ENCODE measurements around the gene CHRNA5. TPM values are rescaled to one million over a fixed set of nuclear protein-coding genes. Genes with fewer than 3 reads are reported as not detected.

CHRNA5 gene
- total RNA-seq, 5 donors from 2014 or later (not counting 1 experiment from before 2014, with no cell fraction given) = 0.37 to 1.1 (median 0.57) TPM

DNA sequence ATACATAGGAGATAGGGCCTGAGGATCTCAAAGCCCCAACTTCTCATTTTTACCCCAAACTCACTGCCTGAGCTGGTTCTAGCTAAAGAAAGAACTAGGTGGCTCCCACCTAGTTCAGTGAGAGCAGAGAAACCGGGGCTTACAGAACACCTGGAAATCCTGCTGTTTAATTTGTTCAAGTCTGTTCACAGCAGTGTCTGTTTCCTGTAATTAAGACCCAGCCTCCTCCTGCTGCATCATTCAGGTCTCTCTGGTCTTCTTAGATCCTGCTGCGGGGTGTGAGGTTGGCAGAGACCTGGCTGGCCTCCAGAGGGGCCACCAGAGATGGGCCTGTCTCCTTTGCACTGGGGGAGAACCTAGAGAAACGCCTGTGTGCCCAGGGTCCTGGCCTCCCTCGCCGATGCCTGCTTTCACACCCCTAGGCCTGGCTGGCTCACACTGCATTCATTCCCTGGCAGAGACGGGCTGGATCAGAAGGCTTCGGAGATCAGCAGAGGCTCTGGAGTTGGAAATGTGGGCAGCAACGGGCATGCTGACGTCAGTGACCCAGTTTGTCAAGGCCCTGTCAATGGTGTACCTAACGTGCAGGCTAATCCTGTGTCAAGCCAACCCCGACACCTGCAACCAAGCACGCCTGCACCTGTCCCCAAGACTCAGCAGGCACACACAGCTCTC, 60.4 kb downstream of the CHRNA5 start:
- ATAC-seq (replicated peaks in 1 of 4) (no peak), DNase-seq (no peak)
- no peaks in the 10 kb centered on the region for H3K9me3 ChIP-seq
- H3K27me3 ChIP-seq (replicated peaks in 1 of 2; ENCODE audit: control insufficient read depth in 2 of 2, extremely low read depth in 1 of 2, insufficient read depth in 2 of 2, low read length in 1 of 2) = peaks cover 0 to 44% of the 10 kb centered on the region in 2 experiments
- no peak overlapping the region for H3K27ac Mint-ChIP-seq
- no peaks in the 10 kb centered on the region for H3K4me1 ChIP-seq (ENCODE audit: control insufficient read depth in 1 of 2, extremely low read depth in 1 of 2, insufficient read depth in 2 of 2, low read length in 2 of 2)
- no peaks in the 10 kb centered on the region for H3K36me3 Mint-ChIP-seq
- H3K27ac ChIP-seq (ENCODE audit: low read length) = no peak overlapping the region
- CTCF ChIA-PET = no interaction called here
- no peaks in the 10 kb centered on the region for H3K36me3 ChIP-seq (ENCODE audit: control insufficient read depth in 2 of 2, extremely low read depth in 1 of 2, insufficient read depth in 1 of 2, low read length in 1 of 2)
- peaks cover 38 to 59% of the 10 kb centered on the region in 2 donors for H3K27me3 Mint-ChIP-seq
- H3K4me1 Mint-ChIP-seq = peaks cover 7 to 10% (median 8%) of the 10 kb centered on the region in 3 donors
- no peaks in the 10 kb centered on the region for H3K9me3 Mint-ChIP-seq
- POLR2A ChIA-PET = interaction anchor here in 1 of 2 donors (0.5 kb wide), 1 partner anchor 240 kb away, joined by 3 read pairs; no protein-coding TSS in a partner anchor
- 35% methylated on average over 9 of the region's 12 CpGs for WGBS (ENCODE audit: insufficient coverage)
- no peak overlapping the region for H3K4me3 Mint-ChIP-seq
- no peak overlapping the region for H3K4me3 ChIP-seq (ENCODE audit: control insufficient read depth in 1 of 2, extremely low read depth in 1 of 2, low read length in 1 of 2)

DNA sequence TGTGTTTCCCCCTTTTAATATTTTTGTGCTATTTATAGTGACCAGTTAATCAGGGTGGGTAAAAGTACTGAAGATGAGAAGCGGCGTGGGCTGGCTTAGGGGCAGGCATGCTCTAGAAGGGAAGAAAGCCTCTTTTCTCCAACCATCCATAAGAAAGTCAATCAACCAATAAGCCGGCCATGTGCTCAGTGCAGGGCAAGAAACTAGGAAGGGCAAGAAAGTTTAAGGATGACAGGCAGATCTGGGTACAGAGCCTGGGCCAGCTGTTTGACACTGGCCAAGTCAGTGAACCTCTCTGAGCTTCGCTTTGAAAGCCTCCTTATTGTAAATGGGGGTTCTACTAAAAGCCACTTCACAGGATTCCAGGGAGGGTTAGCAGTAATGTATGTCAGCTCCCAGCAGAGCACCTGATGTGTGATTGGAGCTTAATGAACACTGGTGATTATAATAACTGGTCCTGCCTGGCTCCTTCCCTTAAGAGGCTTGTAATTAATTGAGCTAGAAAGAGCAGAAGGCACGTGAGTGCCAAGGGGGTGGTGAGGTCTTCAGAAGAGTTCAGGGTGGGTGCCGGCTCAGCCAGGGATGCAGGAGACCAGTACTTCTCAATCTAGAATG, 61.2 kb downstream of the CHRNA5 start:
- H3K4me1 ChIP-seq (ENCODE audit: control insufficient read depth in 1 of 2, extremely low read depth in 1 of 2, insufficient read depth in 2 of 2, low read length in 2 of 2) = no peaks in the 10 kb centered on the region
- Mint-ChIP-seq H3K4me1 (peaks cover 3 to 5% (median 4%) of the 10 kb centered on the region in 3 donors), H3K36me3 (no peaks in the 10 kb centered on the region), H3K27me3 (peaks cover 34 to 55% of the 10 kb centered on the region in 2 donors), H3K27ac (no peak overlapping the region), H3K9me3 (no peaks in the 10 kb centered on the region), H3K4me3 (no peak overlapping the region)
- H3K36me3 ChIP-seq (ENCODE audit: control insufficient read depth in 2 of 2, extremely low read depth in 1 of 2, insufficient read depth in 1 of 2, low read length in 1 of 2) = no peaks in the 10 kb centered on the region
- no peak for DNase-seq
- ChIA-PET POLR2A (interaction anchor here in 1 of 2 donors (0.5 kb wide), 1 partner anchor 239 kb away, joined by 3 read pairs; no protein-coding TSS in a partner anchor), CTCF (interaction anchor here in 1 of 2 donors (0.5 kb wide), 1 partner anchor 11 kb away, joined by 8 read pairs; no protein-coding TSS in a partner anchor)
- no peak overlapping the region for H3K4me3 ChIP-seq (ENCODE audit: control insufficient read depth in 1 of 2, extremely low read depth in 1 of 2, low read length in 1 of 2)
- 85% methylated on average over 2 of the region's 6 CpGs for WGBS (ENCODE audit: insufficient coverage)
- no peak for ATAC-seq (replicated peaks in 1 of 4)
- H3K9me3 ChIP-seq = no peaks in the 10 kb centered on the region
- peaks cover 0 to 43% of the 10 kb centered on the region in 2 experiments for H3K27me3 ChIP-seq (replicated peaks in 1 of 2; ENCODE audit: control insufficient read depth in 2 of 2, extremely low read depth in 1 of 2, insufficient read depth in 2 of 2, low read length in 1 of 2)
- no peak overlapping the region for H3K27ac ChIP-seq (ENCODE audit: low read length)

- no peak for DNase-seq
- CTCF ChIA-PET = no interaction called here
Measured at GRCh38 chr15:78627348-78627747, 62.0 kb downstream of the CHRNA5 start.

GRCh38 chr15:78628227-78628626, 62.9 kb downstream of the CHRNA5 start:
- WGBS (ENCODE audit: insufficient coverage) = 64% methylated on average over 5 of the region's 6 CpGs
- ChIA-PET POLR2A (no interaction called here), CTCF (no interaction called here)
- no peaks in the 10 kb centered on the region for H3K4me1 ChIP-seq (ENCODE audit: control insufficient read depth in 1 of 2, extremely low read depth in 1 of 2, insufficient read depth in 2 of 2, low read length in 2 of 2)
- Mint-ChIP-seq H3K4me1 (no peaks in the 10 kb centered on the region), H3K9me3 (peaks cover 0 to 7% (median 3%) of the 10 kb centered on the region in 3 donors), H3K36me3 (peaks cover 2% of the 10 kb centered on the region), H3K27me3 (peaks cover 21 to 48% of the 10 kb centered on the region in 2 donors), H3K27ac (no peak overlapping the region), H3K4me3 (no peak overlapping the region)
- no peak overlapping the region for H3K4me3 ChIP-seq (ENCODE audit: control insufficient read depth in 1 of 2, extremely low read depth in 1 of 2, low read length in 1 of 2)
- peaks cover 0 to 37% of the 10 kb centered on the region in 2 experiments for H3K27me3 ChIP-seq (replicated peaks in 1 of 2; ENCODE audit: control insufficient read depth in 2 of 2, extremely low read depth in 1 of 2, insufficient read depth in 2 of 2, low read length in 1 of 2)
- no peak for DNase-seq
- no peaks in the 10 kb centered on the region for H3K9me3 ChIP-seq
- H3K27ac ChIP-seq (ENCODE audit: low read length) = no peak overlapping the region
- no peaks in the 10 kb centered on the region for H3K36me3 ChIP-seq (ENCODE audit: control insufficient read depth in 2 of 2, extremely low read depth in 1 of 2, insufficient read depth in 1 of 2, low read length in 1 of 2)
- ATAC-seq (replicated peaks in 1 of 4) = no peak

More at GRCh38 chr15:78627348-78627747, 62.0 kb downstream of the CHRNA5 start:
- no peaks in the 10 kb centered on the region for H3K4me1 ChIP-seq (ENCODE audit: control insufficient read depth in 1 of 2, extremely low read depth in 1 of 2, insufficient read depth in 2 of 2, low read length in 2 of 2)
- H3K27me3 ChIP-seq (replicated peaks in 1 of 2; ENCODE audit: control insufficient read depth in 2 of 2, extremely low read depth in 1 of 2, insufficient read depth in 2 of 2, low read length in 1 of 2) = peaks cover 0 to 37% of the 10 kb centered on the region in 2 experiments
- H3K4me3 ChIP-seq (ENCODE audit: control insufficient read depth in 1 of 2, extremely low read depth in 1 of 2, low read length in 1 of 2) = no peak overlapping the region
- POLR2A ChIA-PET = no interaction called here
- no peaks in the 10 kb centered on the region for H3K36me3 Mint-ChIP-seq
- H3K4me3 Mint-ChIP-seq = no peak overlapping the region
- WGBS (ENCODE audit: insufficient coverage) = 96% methylated on average over 5 of the region's 8 CpGs
- peaks cover 26 to 51% of the 10 kb centered on the region in 2 donors for H3K27me3 Mint-ChIP-seq
- no peak for ATAC-seq (replicated peaks in 1 of 4)
- H3K27ac ChIP-seq (ENCODE audit: low read length) = no peak overlapping the region
- no peaks in the 10 kb centered on the region for H3K36me3 ChIP-seq (ENCODE audit: control insufficient read depth in 2 of 2, extremely low read depth in 1 of 2, insufficient read depth in 1 of 2, low read length in 1 of 2)
- H3K9me3 ChIP-seq = no peaks in the 10 kb centered on the region
- no peaks in the 10 kb centered on the region for H3K9me3 Mint-ChIP-seq
- H3K4me1 Mint-ChIP-seq = no peaks in the 10 kb centered on the region
- no peak overlapping the region for H3K27ac Mint-ChIP-seq

GRCh38 chr15:78629031-78629715, 63.9 kb downstream of the CHRNA5 start:
- CTCF ChIA-PET = no interaction called here
- peaks cover 0 to 15% (median 7%) of the 10 kb centered on the region in 3 donors for H3K9me3 Mint-ChIP-seq

GRCh38 chr15:78629716-78630065, 64.4 kb downstream of the CHRNA5 start:
- CTCF ChIA-PET = interaction anchor here in 1 of 2 donors (0.5 kb wide), 1 partner anchor 13 kb away, joined by 5 read pairs; no protein-coding TSS in a partner anchor
- Histone ChIP-seq H3K9me3 (no peaks in the 10 kb centered on the region), H3K4me1 (ENCODE audit: control insufficient read depth in 1 of 2, extremely low read depth in 1 of 2, insufficient read depth in 2 of 2, low read length in 2 of 2) (no peaks in the 10 kb centered on the region), H3K4me3 (ENCODE audit: control insufficient read depth in 1 of 2, extremely low read depth in 1 of 2, low read length in 1 of 2) (no peak overlapping the region), H3K36me3 (ENCODE audit: control insufficient read depth in 2 of 2, extremely low read depth in 1 of 2, insufficient read depth in 1 of 2, low read length in 1 of 2) (no peaks in the 10 kb centered on the region), H3K27ac (ENCODE audit: low read length) (no peak overlapping the region), H3K27me3 (replicated peaks in 1 of 2; ENCODE audit: control insufficient read depth in 2 of 2, extremely low read depth in 1 of 2, insufficient read depth in 2 of 2, low read length in 1 of 2) (peaks cover 0 to 35% of the 10 kb centered on the region in 2 experiments)
- peaks cover 2% of the 10 kb centered on the region for H3K36me3 Mint-ChIP-seq
- DNase-seq (no peak), ATAC-seq (replicated peaks in 1 of 4) (no peak)
- H3K27ac Mint-ChIP-seq = no peak overlapping the region
- no peaks in the 10 kb centered on the region for H3K4me1 Mint-ChIP-seq
- H3K9me3 Mint-ChIP-seq = peaks cover 0 to 15% (median 7%) of the 10 kb centered on the region in 3 donors
- POLR2A ChIA-PET = no interaction called here
- peaks cover 9 to 40% of the 10 kb centered on the region in 2 donors for H3K27me3 Mint-ChIP-seq
- H3K4me3 Mint-ChIP-seq = no peak overlapping the region
- 92% methylated on average over 9 of the region's 12 CpGs for WGBS (ENCODE audit: insufficient coverage)

More at GRCh38 chr15:78629031-78629715, 63.9 kb downstream of the CHRNA5 start:
- H3K4me3 ChIP-seq (ENCODE audit: control insufficient read depth in 1 of 2, extremely low read depth in 1 of 2, low read length in 1 of 2) = no peak overlapping the region
- H3K36me3 ChIP-seq (ENCODE audit: control insufficient read depth in 2 of 2, extremely low read depth in 1 of 2, insufficient read depth in 1 of 2, low read length in 1 of 2) = no peaks in the 10 kb centered on the region
- no peak overlapping the region for H3K27ac ChIP-seq (ENCODE audit: low read length)
- peaks cover 0 to 35% of the 10 kb centered on the region in 2 experiments for H3K27me3 ChIP-seq (replicated peaks in 1 of 2; ENCODE audit: control insufficient read depth in 2 of 2, extremely low read depth in 1 of 2, insufficient read depth in 2 of 2, low read length in 1 of 2)
- POLR2A ChIA-PET = no interaction called here
- no peaks in the 10 kb centered on the region for H3K4me1 ChIP-seq (ENCODE audit: control insufficient read depth in 1 of 2, extremely low read depth in 1 of 2, insufficient read depth in 2 of 2, low read length in 2 of 2)
- Mint-ChIP-seq H3K27me3 (peaks cover 12 to 44% of the 10 kb centered on the region in 2 donors), H3K4me1 (no peaks in the 10 kb centered on the region), H3K27ac (no peak overlapping the region), H3K36me3 (peaks cover 2% of the 10 kb centered on the region), H3K4me3 (no peak overlapping the region)
- ATAC-seq (replicated peaks in 1 of 4) (no peak), DNase-seq (no peak)
- 86% methylated on average over 26 of the region's 29 CpGs for WGBS (ENCODE audit: insufficient coverage)
- H3K9me3 ChIP-seq = no peaks in the 10 kb centered on the region
